Mesenchymal stem cell (in vitro differentiated cells and primary cell): Measurements from ENCODE around the gene PPIG.

Experiments used
- DNase-seq: peaks from one replicate; pipeline ENCODE4 v3.0.0-alpha.2; 2013
- H2AFZ ChIP-seq: one replicate; pipeline ENCODE4 v1.6.1; 2013; ENCODE audit warnings: low read depth, mild to moderate bottlenecking, control low read depth, inconsistent platforms, low read length, moderate library complexity
- H2AK5ac ChIP-seq: 2 replicates; pipeline ENCODE4 v1.6.1; 2013; ENCODE audit warnings: low read length, moderate library complexity, mild to moderate bottlenecking, inconsistent platforms; ENCODE audit not compliant: severe bottlenecking
- H2BK120ac ChIP-seq: one replicate; pipeline ENCODE4 v1.6.1; 2013; ENCODE audit warnings: low read depth, mild to moderate bottlenecking, inconsistent platforms, low read length, moderate library complexity
- H2BK12ac ChIP-seq, 2 experiments: one replicate each; pipeline ENCODE4 v1.6.1; 2013; ENCODE audit warnings: inconsistent platforms in 2 of 2, low read length in 2 of 2, mild to moderate bottlenecking in 2 of 2, moderate library complexity in 2 of 2, control low read depth in 1 of 2
- H2BK15ac ChIP-seq: one replicate; pipeline ENCODE4 v1.6.1; 2013; ENCODE audit warnings: mild to moderate bottlenecking, low read depth, inconsistent platforms; ENCODE audit not compliant: poor library complexity, severe bottlenecking
- H2BK5ac ChIP-seq: 2 replicates; pipeline ENCODE4 v1.6.1; 2013; ENCODE audit warnings: low read depth, mild to moderate bottlenecking, low read length, control low read depth, inconsistent platforms; ENCODE audit not compliant: poor library complexity, severe bottlenecking
- H3K14ac ChIP-seq, 2 experiments: one replicate each; pipeline ENCODE4 v1.6.1; 2013; ENCODE audit warnings: inconsistent platforms in 2 of 2, low read length in 2 of 2, control low read depth in 1 of 2, mild to moderate bottlenecking in 1 of 2, moderate library complexity in 1 of 2
- H3K18ac ChIP-seq, 2 experiments: one replicate each; pipeline ENCODE4 v1.6.1; 2013; ENCODE audit warnings: inconsistent platforms in 2 of 2, low read length in 2 of 2, control low read depth in 1 of 2, low read depth in 1 of 2, mild to moderate bottlenecking in 1 of 2
- H3K23ac ChIP-seq, 2 experiments: one replicate each; pipeline ENCODE4 v1.6.1; 2013; ENCODE audit warnings: inconsistent platforms in 2 of 2, low read length in 2 of 2, mild to moderate bottlenecking in 2 of 2, moderate library complexity in 2 of 2, control low read depth in 1 of 2
- H3K27ac ChIP-seq: 2 replicates; pipeline ENCODE4 v1.5.1; 2013; ENCODE audit warnings: mild to moderate bottlenecking, moderate library complexity, low read length, control low read depth, inconsistent platforms; ENCODE audit not compliant: poor library complexity, severe bottlenecking
- H3K27me3 ChIP-seq, 2 experiments: 2 replicates each; pipeline versions ENCODE4 v1.6.1 to v1.7.0; 2013; ENCODE audit warnings: low read length in 2 of 2, mild to moderate bottlenecking in 2 of 2, moderate library complexity in 2 of 2, control low read depth in 1 of 2, inconsistent platforms in 1 of 2; ENCODE audit not compliant: control insufficient read depth in 1 of 2, insufficient read depth in 1 of 2
- H3K36me3 ChIP-seq, 2 experiments: 2 replicates each; pipeline versions ENCODE4 v1.6.1 to v1.7.0; 2013; ENCODE audit warnings: low read length in 2 of 2, control low read depth in 1 of 2, inconsistent platforms in 1 of 2, low read depth in 1 of 2, mild to moderate bottlenecking in 1 of 2; ENCODE audit not compliant: insufficient read depth in 2 of 2, control insufficient read depth in 1 of 2
- H3K4ac ChIP-seq, 2 experiments: one replicate each; pipeline ENCODE4 v1.6.1; 2013; ENCODE audit warnings: inconsistent platforms in 2 of 2, low read length in 2 of 2, mild to moderate bottlenecking in 2 of 2, moderate library complexity in 2 of 2, control low read depth in 1 of 2, low read depth in 1 of 2
- H3K4me1 ChIP-seq: 2 replicates; pipeline ENCODE4 v1.6.1; 2013; ENCODE audit warnings: low read depth, low read length, control low read depth; ENCODE audit not compliant: control insufficient read depth, insufficient read depth
- H3K4me2 ChIP-seq: 2 replicates; pipeline ENCODE4 v1.6.1; 2013; ENCODE audit warnings: low read length, mild to moderate bottlenecking, inconsistent platforms; ENCODE audit not compliant: poor library complexity, severe bottlenecking
- H3K4me3 ChIP-seq, 2 experiments: 2 replicates each; pipeline versions ENCODE4 v1.5.1 to v1.7.0; 2013; ENCODE audit warnings: low read length in 2 of 2, mild to moderate bottlenecking in 2 of 2, control low read depth in 1 of 2, low read depth in 1 of 2; ENCODE audit not compliant: insufficient read depth in 1 of 2
- H3K79me1 ChIP-seq: replicated peaks from 2 replicates; pipeline ENCODE4 v1.6.1; 2013; ENCODE audit warnings: mild to moderate bottlenecking, control low read depth, low read length, inconsistent platforms; ENCODE audit not compliant: poor library complexity, severe bottlenecking
- H3K9ac ChIP-seq: 2 replicates; pipeline ENCODE4 v1.7.0; 2013; ENCODE audit warnings: mild to moderate bottlenecking, low read length, moderate library complexity
- H3K9me3 ChIP-seq: 2 replicates; pipeline ENCODE4 v1.7.0; 2013; ENCODE audit warnings: mild to moderate bottlenecking, low read length; ENCODE audit not compliant: control insufficient read depth
- H4K8ac ChIP-seq: one replicate; pipeline ENCODE4 v1.6.1; 2013; ENCODE audit warnings: inconsistent platforms, mild to moderate bottlenecking, low read length, moderate library complexity
- H4K91ac ChIP-seq: one replicate; pipeline ENCODE4 v1.6.1; 2013; ENCODE audit warnings: mild to moderate bottlenecking, low read length, inconsistent platforms
- WGBS: methylation state at CpG from one replicate; pipeline ENCODE4 v1.1.7; 2013; ENCODE audit warnings: mixed read lengths; 5-methylcytosine and 5-hydroxymethylcytosine counted together

PPIG gene

DNA sequence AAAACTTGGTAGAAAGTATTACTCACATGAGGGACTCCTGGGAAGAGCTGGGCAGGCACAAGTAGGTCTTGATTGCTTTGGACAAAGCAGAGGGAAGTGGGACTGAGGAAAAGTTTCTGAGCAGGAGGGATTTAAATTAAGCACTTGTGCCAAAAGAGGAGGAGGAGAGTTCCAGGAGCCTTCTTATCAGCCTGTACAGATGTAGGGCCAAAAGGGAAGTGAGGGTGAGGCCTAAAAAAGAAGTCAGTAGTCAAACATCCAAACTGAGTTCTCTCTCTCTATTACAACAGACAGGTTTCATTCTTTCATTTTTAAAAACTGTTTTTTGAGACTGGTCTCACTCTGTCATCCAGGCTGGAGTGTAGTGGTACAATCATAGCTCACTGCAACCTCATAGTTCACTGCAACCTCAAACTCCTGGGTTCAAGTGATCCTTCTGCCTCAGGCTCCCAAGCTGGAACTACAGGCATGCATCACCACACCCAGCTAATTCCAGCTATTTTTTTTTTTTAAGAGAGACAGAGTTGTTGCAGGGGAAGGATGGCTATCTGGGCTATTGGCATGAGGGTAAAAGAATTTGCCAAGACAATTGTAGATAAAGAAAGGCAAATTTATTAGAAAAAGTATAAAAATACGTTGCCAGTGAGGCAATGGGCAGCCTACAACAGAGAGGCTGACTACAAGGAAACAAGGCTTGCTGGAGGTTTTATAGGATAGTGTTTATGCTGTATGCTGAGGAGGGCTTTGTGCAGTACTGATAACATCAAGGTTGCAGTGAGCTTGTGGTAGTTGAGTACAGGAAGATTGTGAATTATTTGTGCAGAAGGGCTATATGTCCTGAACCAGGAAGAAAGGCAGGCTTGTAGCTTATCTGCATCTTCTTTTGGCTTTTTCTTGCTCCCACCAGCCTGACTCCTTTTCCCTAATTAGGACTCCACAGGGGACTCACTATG lies 81.1 kb downstream of the PPIG start:
- Histone ChIP-seq H2AK5ac (no peak overlapping the region), H3K14ac (no peak overlapping the region), H4K91ac (no peak overlapping the region), H2AFZ (no peak overlapping the region), H3K18ac (no peak overlapping the region), H3K9me3 (no peaks in the 10 kb centered on the region), H3K36me3 (no peaks in the 10 kb centered on the region), H2BK5ac (no peak overlapping the region), H3K27ac (no peak overlapping the region), H3K4me1 (no peaks in the 10 kb centered on the region), H3K4me3 (no peak overlapping the region), H4K8ac (no peak overlapping the region), H3K27me3 (peaks cover 0 to 5% of the 10 kb centered on the region in 2 experiments), H3K79me1 (no peaks in the 10 kb centered on the region), H3K4ac (no peak overlapping the region), H3K4me2 (no peak overlapping the region), H2BK120ac (no peak overlapping the region), H3K9ac (no peak overlapping the region), H2BK15ac (no peak overlapping the region), H2BK12ac (no peak overlapping the region), H3K23ac (no peak overlapping the region)
- DNase-seq = no peak
- WGBS = 45% methylated on average over 1 of the region's 1 CpG

DNA sequence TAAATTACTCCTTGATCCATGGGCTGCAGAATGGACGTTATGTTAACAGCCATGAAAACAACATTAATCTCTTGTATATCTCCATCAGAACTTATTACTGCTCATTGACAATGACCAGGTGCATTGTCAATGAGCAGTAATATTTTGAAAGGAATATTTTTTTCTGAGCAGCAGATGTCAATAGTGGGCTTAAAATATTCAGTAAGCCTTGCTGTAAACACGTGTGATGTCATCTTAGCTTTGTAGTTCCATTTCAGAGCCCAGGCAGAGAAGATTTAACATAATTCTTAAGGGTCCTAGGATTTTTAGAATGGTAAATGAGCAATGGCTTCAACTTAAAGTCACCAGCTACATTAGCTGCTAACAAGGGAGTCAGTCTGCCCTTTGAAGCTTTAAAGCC lies 83.4 kb downstream of the PPIG start:
- DNase-seq = no peak
- Histone ChIP-seq H3K14ac (no peak overlapping the region), H3K4me3 (no peak overlapping the region), H3K9ac (no peak overlapping the region), H3K18ac (no peak overlapping the region), H3K4me1 (no peaks in the 10 kb centered on the region), H2AFZ (no peak overlapping the region), H2BK15ac (no peak overlapping the region), H3K4me2 (no peak overlapping the region), H2BK12ac (no peak overlapping the region), H3K4ac (no peak overlapping the region), H3K27ac (no peak overlapping the region), H3K27me3 (peaks cover 0 to 5% of the 10 kb centered on the region in 2 experiments), H3K23ac (no peak overlapping the region), H2BK120ac (no peak overlapping the region), H3K36me3 (no peaks in the 10 kb centered on the region), H2BK5ac (no peak overlapping the region), H4K91ac (no peak overlapping the region), H3K79me1 (no peaks in the 10 kb centered on the region), H3K9me3 (no peaks in the 10 kb centered on the region), H2AK5ac (no peak overlapping the region), H4K8ac (no peak overlapping the region)
- WGBS = 33% methylated on average over 2 of the region's 2 CpGs

GRCh38 chr2:169670215-169670651 lies 86.1 kb downstream of the PPIG start:
- Histone ChIP-seq H2AFZ (no peak overlapping the region), H3K9me3 (no peaks in the 10 kb centered on the region), H2BK15ac (no peak overlapping the region), H4K8ac (no peak overlapping the region), H4K91ac (no peak overlapping the region), H2BK5ac (no peak overlapping the region), H3K4ac (no peak overlapping the region), H2BK120ac (no peak overlapping the region), H3K79me1 (no peaks in the 10 kb centered on the region), H3K4me1 (no peaks in the 10 kb centered on the region), H2AK5ac (no peak overlapping the region), H2BK12ac (no peak overlapping the region), H3K23ac (no peak overlapping the region), H3K27ac (no peak overlapping the region), H3K9ac (no peak overlapping the region), H3K14ac (no peak overlapping the region), H3K18ac (no peak overlapping the region), H3K4me3 (no peak overlapping the region), H3K36me3 (no peaks in the 10 kb centered on the region), H3K27me3 (peaks cover 0 to 5% of the 10 kb centered on the region in 2 experiments), H3K4me2 (no peak overlapping the region)
- WGBS = no CpG with 5 or more reads among the region's 2 CpGs
- peak; percentile 32 for DNase-seq

- Histone ChIP-seq H2AFZ (no peak overlapping the region), H4K8ac (no peak overlapping the region), H2BK15ac (no peak overlapping the region), H3K9me3 (no peaks in the 10 kb centered on the region), H3K9ac (no peak overlapping the region), H3K14ac (no peak overlapping the region), H3K27me3 (no peaks in the 10 kb centered on the region), H4K91ac (no peak overlapping the region), H3K36me3 (no peaks in the 10 kb centered on the region), H2BK12ac (no peak overlapping the region), H3K4me3 (no peak overlapping the region), H3K23ac (no peak overlapping the region), H3K4me1 (no peaks in the 10 kb centered on the region), H2BK120ac (no peak overlapping the region), H2AK5ac (no peak overlapping the region), H2BK5ac (no peak overlapping the region), H3K4me2 (no peak overlapping the region), H3K4ac (no peak overlapping the region), H3K79me1 (no peaks in the 10 kb centered on the region), H3K27ac (no peak overlapping the region), H3K18ac (no peak overlapping the region)
- WGBS = 97% methylated on average over 4 of the region's 4 CpGs
- DNase-seq = no peak
Measured at GRCh38 chr2:169670937-169671336, 86.8 kb downstream of the PPIG start.
